Measurements from ENCODE around the gene PTAR1. TPM values are rescaled to one million over a fixed set of nuclear protein-coding genes. Genes with fewer than 3 reads are reported as not detected.
"Not testable (repeated sequence)": the region's sequence is repeated elsewhere in the genome, so short reads cannot be mapped to it uniquely, and the experiment has no call there.

The PTAR1 gene, protein sequence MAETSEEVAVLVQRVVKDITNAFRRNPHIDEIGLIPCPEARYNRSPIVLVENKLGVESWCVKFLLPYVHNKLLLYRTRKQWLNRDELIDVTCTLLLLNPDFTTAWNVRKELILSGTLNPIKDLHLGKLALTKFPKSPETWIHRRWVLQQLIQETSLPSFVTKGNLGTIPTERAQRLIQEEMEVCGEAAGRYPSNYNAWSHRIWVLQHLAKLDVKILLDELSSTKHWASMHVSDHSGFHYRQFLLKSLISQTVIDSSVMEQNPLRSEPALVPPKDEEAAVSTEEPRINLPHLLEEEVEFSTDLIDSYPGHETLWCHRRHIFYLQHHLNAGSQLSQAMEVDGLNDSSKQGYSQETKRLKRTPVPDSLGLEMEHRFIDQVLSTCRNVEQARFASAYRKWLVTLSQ
- polyA plus RNA-seq: 10 to 100 TPM in 1 of 4 donors, 1 to 10 TPM in 3; 3.6 to 28.8 (median 5.8) TPM
- long read RNA-seq, donor 1, partial matches to known transcripts: 0 of 3 reads
- long read RNA-seq, donor 1, other reads (novel, unspliced or antisense): 0 of 3 reads
- long read RNA-seq, donor 2: 0 reads
- long read RNA-seq, donor 3: 0 reads
- long read RNA-seq, donor 4: 0 reads
- long read RNA-seq, donor 5: 0 reads
- long read RNA-seq, donor 6, partial matches to known transcripts: 0 of 2 reads
- long read RNA-seq, donor 6, other reads (novel, unspliced or antisense): 0 of 2 reads
- long read RNA-seq, donor 7, partial matches to known transcripts: 0 of 3 reads
- long read RNA-seq, donor 7, other reads (novel, unspliced or antisense): 0 of 3 reads
- long read RNA-seq, donor 8: 0 reads
- long read RNA-seq, donor 9: 0 reads
- long read RNA-seq, donor 10, partial matches to known transcripts: 0 of 3 reads
- long read RNA-seq, donor 10, other reads (novel, unspliced or antisense): 0 of 3 reads

DNA sequence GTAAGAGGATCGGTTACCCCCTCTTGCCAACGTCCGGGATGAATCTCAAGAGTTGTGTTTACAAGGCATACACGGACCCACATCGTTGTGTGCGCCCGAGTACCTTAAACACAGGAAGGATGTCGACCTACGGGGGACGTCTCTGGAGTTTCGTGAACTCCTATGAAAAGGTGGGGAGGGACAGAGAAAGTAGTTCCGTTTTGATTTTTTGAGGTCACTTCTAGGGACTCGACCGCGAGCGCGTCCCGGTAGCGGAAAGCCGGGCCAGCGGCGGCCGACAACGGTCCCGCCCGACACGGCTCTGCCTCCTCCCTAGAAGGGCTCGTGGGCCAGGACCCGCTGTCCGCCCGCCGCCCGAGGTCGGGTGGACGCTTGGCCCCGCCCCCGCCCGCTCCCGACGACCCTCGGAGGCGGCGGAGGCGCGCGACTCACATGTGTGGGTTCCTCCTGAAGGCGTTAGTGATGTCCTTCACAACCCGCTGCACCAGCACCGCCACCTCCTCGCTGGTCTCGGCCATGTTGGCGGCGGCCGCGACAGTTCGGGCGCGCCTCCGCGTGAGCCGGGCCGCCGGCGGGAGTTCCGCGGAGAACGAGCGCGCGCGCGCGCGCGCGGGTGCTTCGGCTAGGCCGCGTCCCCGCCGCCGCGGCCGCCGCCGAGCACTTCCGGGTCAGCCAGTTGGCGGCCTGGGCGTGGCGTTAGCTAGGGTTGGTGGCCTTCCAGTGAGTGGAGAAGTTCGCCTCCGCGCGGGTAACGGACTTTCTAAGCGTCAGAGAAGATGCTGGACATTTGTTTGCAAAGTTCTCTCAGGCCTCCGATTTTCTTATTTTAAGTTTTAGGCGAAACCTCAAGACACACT is at the start of gene PTAR1:
TSS of gene PTAR1 (minus strand) at position 591 of the 857 bp plus-strand sequence. CDS start at position 518, 73 bp downstream.
- Histone ChIP-seq H3K4me3 (ENCODE audit: low read depth in 1 of 3, low read length in 3 of 3) (peak within 1 kb of the TSS; percentile 72 to 92 (median 85)), H3K4me1 (ENCODE audit: control insufficient read depth in 3 of 3, insufficient read depth in 2 of 3, low read depth in 1 of 3, low read length in 2 of 3) (peaks cover 3 to 7% (median 6%) of the 10 kb centered on the region in 3 donors), H3K27ac (ENCODE audit: low read depth in 1 of 3, low read length in 2 of 3) (peak within 1 kb of the TSS; percentile 90 to 99 (median 94)), H3K9me3 (ENCODE audit: control insufficient read depth in 2 of 2, insufficient read depth in 1 of 2, low read depth in 1 of 2, low read length in 1 of 2) (no peaks in the 10 kb centered on the region), H3K36me3 (ENCODE audit: control insufficient read depth in 3 of 3, insufficient read depth in 2 of 3, low read depth in 1 of 3, low read length in 3 of 3) (no peaks in the 10 kb centered on the region), H3K27me3 (ENCODE audit: control insufficient read depth in 3 of 3, insufficient read depth in 3 of 3, low read length in 3 of 3) (no peaks in the 10 kb centered on the region)
- FAIRE-seq: no peak
- WGBS, 3 donors: 0% methylated on average over 91 to 98 of the region's 98 CpGs
- peak; percentile 86 to 96 for DNase-seq

DNA sequence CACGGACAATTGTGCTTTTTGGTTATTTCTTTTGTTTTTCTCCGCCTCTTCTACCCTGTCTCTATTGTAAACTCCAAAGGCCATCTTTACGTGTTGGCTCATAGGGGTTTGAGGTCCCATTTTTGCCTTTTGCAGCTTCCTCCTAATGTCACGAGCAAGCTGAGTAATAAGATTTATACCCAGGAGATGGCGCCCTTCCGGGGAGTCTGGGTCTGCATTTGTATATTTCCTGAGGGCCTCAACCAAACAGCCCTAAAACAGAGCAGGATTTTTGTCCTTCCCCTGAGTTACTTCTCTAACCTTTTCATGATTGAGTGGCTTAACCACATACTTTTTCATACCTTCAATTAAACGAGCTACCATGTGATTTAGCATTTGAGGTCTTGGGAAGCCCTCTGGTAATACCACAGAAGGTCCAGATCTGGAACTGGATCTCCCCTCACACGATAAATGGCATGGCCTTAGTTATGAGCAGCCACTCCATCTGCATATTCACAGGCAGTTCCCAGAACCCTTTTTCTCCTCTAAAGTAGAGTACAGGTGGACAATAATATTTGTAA is 49.6 kb upstream of the PTAR1 start:
- WGBS, 3 donors: 57 to 73% (median 68%) methylated on average over 8 of the region's 8 CpGs

DNA sequence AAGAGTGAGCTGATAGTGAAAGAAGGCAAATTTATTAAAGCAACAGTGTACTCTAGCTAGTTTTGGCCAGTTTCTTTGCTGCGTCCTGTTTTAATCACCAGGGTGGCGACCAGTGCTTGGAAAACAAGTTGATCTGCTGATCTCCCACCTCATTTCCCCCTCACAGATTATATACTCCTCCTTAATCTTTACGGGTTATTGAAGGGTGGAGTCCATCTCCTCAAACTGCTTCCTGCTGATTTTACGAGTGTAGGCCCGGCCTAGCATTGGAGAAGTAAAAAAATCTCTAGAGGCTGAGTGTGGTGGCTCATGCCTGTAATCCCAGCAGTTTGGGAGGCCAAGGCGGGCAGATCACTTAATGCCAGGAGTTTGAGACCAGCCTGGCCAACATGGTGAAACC is 46.8 kb upstream of the PTAR1 start:
- no peak for FAIRE-seq
- no peaks in the 10 kb centered on the region for H3K36me3 ChIP-seq (ENCODE audit: control insufficient read depth in 3 of 3, insufficient read depth in 2 of 3, low read depth in 1 of 3, low read length in 3 of 3)
- no peaks in the 10 kb centered on the region for H3K4me1 ChIP-seq (ENCODE audit: control insufficient read depth in 3 of 3, insufficient read depth in 2 of 3, low read depth in 1 of 3, low read length in 2 of 3)
- no peak overlapping the region for H3K27ac ChIP-seq (ENCODE audit: low read depth in 1 of 3, low read length in 2 of 3)
- no peaks in the 10 kb centered on the region for H3K27me3 ChIP-seq (ENCODE audit: control insufficient read depth in 3 of 3, insufficient read depth in 3 of 3, low read length in 3 of 3)
- WGBS, 3 donors: 46 to 65% (median 59%) methylated on average over 6 of the region's 6 CpGs
- no peaks in the 10 kb centered on the region for H3K9me3 ChIP-seq (ENCODE audit: control insufficient read depth in 2 of 2, insufficient read depth in 1 of 2, low read depth in 1 of 2, low read length in 1 of 2)
- DNase-seq: no peak
- H3K4me3 ChIP-seq (ENCODE audit: low read depth in 1 of 3, low read length in 3 of 3): no peak overlapping the region

More for the DNA sequence above, 49.6 kb upstream of the PTAR1 start:
- Histone ChIP-seq H3K4me3 (ENCODE audit: low read depth in 1 of 3, low read length in 3 of 3) (no peak overlapping the region), H3K27ac (ENCODE audit: low read depth in 1 of 3, low read length in 2 of 3) (no peak overlapping the region), H3K4me1 (ENCODE audit: control insufficient read depth in 3 of 3, insufficient read depth in 2 of 3, low read depth in 1 of 3, low read length in 2 of 3) (no peaks in the 10 kb centered on the region), H3K36me3 (ENCODE audit: control insufficient read depth in 3 of 3, insufficient read depth in 2 of 3, low read depth in 1 of 3, low read length in 3 of 3) (no peaks in the 10 kb centered on the region), H3K9me3 (ENCODE audit: control insufficient read depth in 2 of 2, insufficient read depth in 1 of 2, low read depth in 1 of 2, low read length in 1 of 2) (no peaks in the 10 kb centered on the region), H3K27me3 (ENCODE audit: control insufficient read depth in 3 of 3, insufficient read depth in 3 of 3, low read length in 3 of 3) (no peaks in the 10 kb centered on the region)
- DNase-seq (no peak), FAIRE-seq (no peak)

DNA sequence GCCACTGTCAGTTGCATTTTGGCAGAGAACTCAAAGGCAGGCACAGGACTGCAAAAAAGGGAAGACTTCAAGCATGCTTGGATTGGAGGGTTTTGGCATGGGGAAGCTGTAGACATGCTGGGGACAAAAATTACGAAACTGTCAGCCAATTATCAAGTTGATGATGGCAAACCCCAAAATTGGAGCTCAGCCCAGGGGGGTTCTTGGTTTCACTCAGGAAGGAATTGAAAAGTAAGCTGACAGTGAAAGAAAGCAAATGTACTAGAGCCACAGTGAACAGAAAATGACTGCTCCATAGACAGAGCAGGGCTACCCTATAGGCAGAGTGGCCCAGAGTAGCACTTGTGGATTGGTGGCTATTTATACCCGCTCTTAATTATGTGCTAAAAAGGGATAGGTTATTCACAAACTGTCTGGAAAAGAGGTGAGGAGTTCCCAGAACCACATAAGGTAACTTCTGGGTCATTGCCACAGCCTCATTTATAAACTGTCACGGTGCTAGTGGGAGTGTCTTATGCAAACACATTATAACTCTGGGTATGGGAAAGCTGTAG is 46.2 kb upstream of the PTAR1 start:
- Histone ChIP-seq H3K9me3 (ENCODE audit: control insufficient read depth in 2 of 2, insufficient read depth in 1 of 2, low read depth in 1 of 2, low read length in 1 of 2) (no peaks in the 10 kb centered on the region), H3K4me3 (ENCODE audit: low read depth in 1 of 3, low read length in 3 of 3) (no peak overlapping the region), H3K36me3 (ENCODE audit: control insufficient read depth in 3 of 3, insufficient read depth in 2 of 3, low read depth in 1 of 3, low read length in 3 of 3) (no peaks in the 10 kb centered on the region), H3K27me3 (ENCODE audit: control insufficient read depth in 3 of 3, insufficient read depth in 3 of 3, low read length in 3 of 3) (no peaks in the 10 kb centered on the region), H3K27ac (ENCODE audit: low read depth in 1 of 3, low read length in 2 of 3) (no peak overlapping the region), H3K4me1 (ENCODE audit: control insufficient read depth in 3 of 3, insufficient read depth in 2 of 3, low read depth in 1 of 3, low read length in 2 of 3) (no peaks in the 10 kb centered on the region)
- 42 to 64% (median 52%) methylated on average over 3 of the region's 3 CpGs for WGBS, 3 donors
- FAIRE-seq (no peak), DNase-seq (peak in 1 of 2 donors; percentile 5)

DNA sequence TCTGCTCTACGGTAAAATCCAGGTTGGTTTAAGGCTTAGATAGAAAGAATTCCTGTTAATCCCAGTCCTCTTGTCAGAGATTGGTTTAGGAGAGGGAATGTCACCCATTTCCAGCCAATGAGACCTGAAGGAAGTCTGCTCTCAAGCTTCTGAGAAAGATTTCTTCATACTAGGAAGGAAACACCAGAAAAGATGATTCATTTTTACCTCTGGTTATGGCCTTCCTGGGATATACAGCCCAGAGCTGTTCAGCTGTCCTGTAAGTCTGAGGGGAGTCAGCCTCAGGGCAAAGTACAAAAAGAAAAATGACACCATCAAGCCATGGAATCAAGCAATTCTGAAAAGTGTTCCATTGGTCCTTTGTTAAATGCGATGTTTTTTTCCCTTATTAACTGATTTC is 42.2 kb upstream of the PTAR1 start:
- Histone ChIP-seq H3K36me3 (ENCODE audit: control insufficient read depth in 3 of 3, insufficient read depth in 2 of 3, low read depth in 1 of 3, low read length in 3 of 3) (no peaks in the 10 kb centered on the region), H3K4me3 (ENCODE audit: low read depth in 1 of 3, low read length in 3 of 3) (no peak overlapping the region), H3K27me3 (ENCODE audit: control insufficient read depth in 3 of 3, insufficient read depth in 3 of 3, low read length in 3 of 3) (no peaks in the 10 kb centered on the region), H3K27ac (ENCODE audit: low read depth in 1 of 3, low read length in 2 of 3) (no peak overlapping the region), H3K4me1 (ENCODE audit: control insufficient read depth in 3 of 3, insufficient read depth in 2 of 3, low read depth in 1 of 3, low read length in 2 of 3) (no peaks in the 10 kb centered on the region), H3K9me3 (ENCODE audit: control insufficient read depth in 2 of 2, insufficient read depth in 1 of 2, low read depth in 1 of 2, low read length in 1 of 2) (peaks cover 0 to 2% of the 10 kb centered on the region in 2 donors)
- DNase-seq: peak in 1 of 2 donors; percentile 32
- FAIRE-seq: no peak
- 75 to 85% (median 84%) methylated on average over 2 of the region's 2 CpGs for WGBS, 3 donors

DNA sequence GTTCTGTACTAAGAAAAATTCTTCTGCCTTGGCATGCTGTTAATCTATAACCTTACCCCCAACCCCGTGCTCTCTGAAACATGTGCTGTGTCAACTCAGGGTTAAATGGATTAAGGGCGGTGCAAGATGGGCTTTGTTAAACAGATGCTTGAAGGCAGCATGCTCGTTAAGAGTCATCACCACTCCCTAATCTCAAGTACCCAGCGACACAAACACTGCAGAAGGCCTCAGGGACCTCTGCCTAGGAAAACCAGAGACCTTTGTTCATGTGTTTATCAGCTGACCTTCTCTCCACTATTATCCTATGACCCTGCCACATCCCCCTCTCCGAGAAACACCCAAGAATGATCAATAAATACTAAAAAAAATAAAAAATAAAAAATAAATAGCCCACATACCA is 40.2 kb upstream of the PTAR1 start:
- DNase-seq; H3K27ac ChIP-seq (ENCODE audit: low read depth in 1 of 3, low read length in 2 of 3); H3K4me3 ChIP-seq (ENCODE audit: low read depth in 1 of 3, low read length in 3 of 3); H3K36me3 ChIP-seq (ENCODE audit: control insufficient read depth in 3 of 3, insufficient read depth in 2 of 3, low read depth in 1 of 3, low read length in 3 of 3); FAIRE-seq; H3K9me3 ChIP-seq (ENCODE audit: control insufficient read depth in 2 of 2, insufficient read depth in 1 of 2, low read depth in 1 of 2, low read length in 1 of 2); H3K27me3 ChIP-seq (ENCODE audit: control insufficient read depth in 3 of 3, insufficient read depth in 3 of 3, low read length in 3 of 3); H3K4me1 ChIP-seq (ENCODE audit: control insufficient read depth in 3 of 3, insufficient read depth in 2 of 3, low read depth in 1 of 3, low read length in 2 of 3): not testable (repeated sequence)
- 21 to 50% (median 25%) methylated on average over 4 to 5 of the region's 5 CpGs for WGBS, 3 donors

DNA sequence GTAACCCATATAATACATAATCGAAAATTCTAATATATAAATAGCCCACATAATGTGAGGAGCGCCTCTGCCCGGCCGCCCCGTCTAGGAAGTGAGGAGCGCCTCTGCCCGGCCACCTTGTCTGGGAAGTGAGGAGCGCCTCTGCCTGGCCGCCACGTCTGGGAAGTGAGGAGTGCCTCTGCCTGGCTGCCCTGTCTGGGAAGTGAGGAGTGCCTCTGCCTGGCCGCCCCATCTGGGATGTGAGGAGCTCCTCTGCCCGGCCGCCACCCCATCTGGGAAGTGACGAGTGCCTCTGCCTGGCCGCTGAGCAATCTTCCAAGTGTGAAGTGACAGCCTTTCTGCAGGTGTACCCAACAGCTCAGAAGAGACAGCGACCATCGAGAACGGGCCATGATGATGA is 39.7 kb upstream of the PTAR1 start:
- FAIRE-seq; H3K27ac ChIP-seq (ENCODE audit: low read depth in 1 of 3, low read length in 2 of 3); H3K4me1 ChIP-seq (ENCODE audit: control insufficient read depth in 3 of 3, insufficient read depth in 2 of 3, low read depth in 1 of 3, low read length in 2 of 3); H3K36me3 ChIP-seq (ENCODE audit: control insufficient read depth in 3 of 3, insufficient read depth in 2 of 3, low read depth in 1 of 3, low read length in 3 of 3); H3K4me3 ChIP-seq (ENCODE audit: low read depth in 1 of 3, low read length in 3 of 3); DNase-seq; H3K9me3 ChIP-seq (ENCODE audit: control insufficient read depth in 2 of 2, insufficient read depth in 1 of 2, low read depth in 1 of 2, low read length in 1 of 2); H3K27me3 ChIP-seq (ENCODE audit: control insufficient read depth in 3 of 3, insufficient read depth in 3 of 3, low read length in 3 of 3): not testable (repeated sequence)
- WGBS, 3 donors: 91 to 96% (median 95%) methylated on average over 18 of the region's 18 CpGs
